Fibroblast of skin of abdomen (primary cell): ENCODE results near the gene TMEM51.
"Not testable (repeated sequence)": the region's sequence is repeated elsewhere in the genome, so short reads cannot be mapped to it uniquely, and the experiment has no call there.

Source experiments
- DNase-seq: peaks from one replicate; pipeline ENCODE4 v3.0.0-alpha.2; 2013

The TMEM51 gene

DNA sequence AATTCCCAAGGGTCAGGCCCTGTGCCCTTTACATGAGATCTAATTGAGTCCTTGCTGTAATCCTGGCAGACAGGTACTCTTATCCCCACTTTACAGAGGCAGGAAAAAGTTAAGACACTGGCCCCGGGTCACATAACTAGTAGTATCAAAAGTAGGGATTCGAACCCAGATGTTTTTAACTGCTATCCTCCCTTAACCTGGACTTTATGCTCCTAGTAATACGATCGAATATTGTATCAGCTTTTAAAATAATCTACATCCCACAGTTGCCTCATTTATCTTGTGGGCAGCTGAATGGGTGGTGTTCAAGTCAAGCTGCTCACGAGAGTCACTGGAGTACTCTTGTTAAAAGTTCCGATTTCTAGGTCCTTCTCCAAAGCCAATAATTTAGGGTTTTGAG lies 25.5 kb upstream of the TMEM51 start:
- DNase-seq, result no peak

DNA sequence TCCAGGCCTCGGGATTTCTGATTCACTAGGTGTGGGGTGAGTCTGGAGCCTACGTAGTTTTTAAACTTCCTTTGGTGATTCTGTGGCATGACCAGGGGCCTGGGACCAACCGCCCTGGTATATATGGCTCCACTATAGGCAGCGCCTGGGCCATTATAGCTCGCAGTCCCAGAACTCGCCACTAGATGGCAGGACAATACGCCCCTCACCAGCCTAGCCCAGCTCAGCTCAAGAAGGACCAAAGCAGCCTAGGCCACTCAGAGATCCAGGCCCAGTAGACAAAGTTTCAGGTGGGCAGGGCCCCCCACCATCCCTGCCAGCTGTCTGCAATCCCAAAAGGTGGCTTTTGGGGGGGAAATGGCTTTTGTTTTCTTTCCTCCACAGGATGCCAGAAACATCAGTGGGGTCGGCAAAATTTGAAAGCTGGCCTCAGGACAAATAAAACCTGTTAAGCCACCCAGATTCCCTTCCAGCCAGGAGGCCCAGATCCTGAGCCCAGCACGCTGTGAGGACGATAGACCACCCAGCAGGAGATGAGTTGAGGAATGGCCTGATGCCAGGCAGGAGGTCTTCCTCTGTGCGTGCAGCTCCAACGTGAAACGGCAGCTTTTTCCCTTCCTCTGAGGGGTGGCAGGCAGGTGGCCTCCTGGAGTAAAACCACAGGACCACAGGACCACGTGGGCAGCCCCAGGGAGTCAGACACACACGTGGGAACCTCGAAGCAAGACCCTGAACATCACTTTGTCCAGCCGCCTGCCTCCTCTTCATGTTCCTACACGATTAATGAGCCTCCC lies 24.8 kb upstream of the TMEM51 start:
- peak; percentile 65 for DNase-seq

- no peak for DNase-seq
Observed at GRCh38 chr1:15129944-15130343, 23.6 kb upstream of the TMEM51 start.

DNA sequence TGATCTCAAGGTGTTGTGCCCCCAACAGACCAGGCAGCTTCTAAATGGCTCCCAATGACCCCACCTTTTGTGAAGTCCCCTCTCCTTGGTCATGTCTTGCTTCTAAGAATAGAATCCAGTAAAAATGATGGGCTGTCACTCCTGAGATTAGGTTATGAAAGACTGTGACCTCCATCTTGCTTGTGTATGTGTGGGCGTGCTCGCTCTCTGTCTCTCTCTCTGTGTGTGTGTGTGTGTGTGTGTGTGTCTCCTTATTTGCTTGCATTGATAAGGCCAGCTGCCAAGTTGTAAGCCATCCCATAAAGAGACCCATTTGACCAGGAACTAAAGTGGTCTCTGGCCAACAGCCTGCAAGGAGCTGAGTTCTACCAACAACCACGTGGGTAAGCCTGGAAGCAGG lies 22.9 kb upstream of the TMEM51 start:
- no peak for DNase-seq

- no peak for DNase-seq
Observed at GRCh38 chr1:15132965-15133364, 20.6 kb upstream of the TMEM51 start.

DNA sequence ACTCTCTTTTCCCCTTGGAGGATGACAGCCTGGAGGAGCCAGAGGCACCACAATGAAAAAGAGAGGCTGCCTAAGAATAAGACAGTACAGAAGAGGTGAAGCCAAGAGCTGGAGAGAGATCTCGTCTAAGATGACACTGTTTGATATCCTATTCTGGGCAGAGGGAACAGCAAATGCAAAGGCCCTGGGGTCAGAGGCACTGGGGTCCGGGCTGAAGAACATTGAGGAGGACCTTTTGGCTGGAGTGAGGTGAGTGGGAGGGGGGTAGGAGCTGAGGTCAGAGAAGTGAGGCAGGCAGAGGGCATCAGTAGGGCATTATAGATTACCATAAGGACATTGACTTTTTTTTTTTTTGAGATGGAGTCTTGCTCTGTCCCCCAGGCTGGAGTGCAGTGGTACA lies 19.3 kb upstream of the TMEM51 start:
- no peak for DNase-seq

GRCh38 chr1:15135604-15136003 lies 17.9 kb upstream of the TMEM51 start:
- not testable (repeated sequence) for DNase-seq

GRCh38 chr1:15137809-15138208 lies 15.7 kb upstream of the TMEM51 start:
- DNase-seq, result no peak

DNA sequence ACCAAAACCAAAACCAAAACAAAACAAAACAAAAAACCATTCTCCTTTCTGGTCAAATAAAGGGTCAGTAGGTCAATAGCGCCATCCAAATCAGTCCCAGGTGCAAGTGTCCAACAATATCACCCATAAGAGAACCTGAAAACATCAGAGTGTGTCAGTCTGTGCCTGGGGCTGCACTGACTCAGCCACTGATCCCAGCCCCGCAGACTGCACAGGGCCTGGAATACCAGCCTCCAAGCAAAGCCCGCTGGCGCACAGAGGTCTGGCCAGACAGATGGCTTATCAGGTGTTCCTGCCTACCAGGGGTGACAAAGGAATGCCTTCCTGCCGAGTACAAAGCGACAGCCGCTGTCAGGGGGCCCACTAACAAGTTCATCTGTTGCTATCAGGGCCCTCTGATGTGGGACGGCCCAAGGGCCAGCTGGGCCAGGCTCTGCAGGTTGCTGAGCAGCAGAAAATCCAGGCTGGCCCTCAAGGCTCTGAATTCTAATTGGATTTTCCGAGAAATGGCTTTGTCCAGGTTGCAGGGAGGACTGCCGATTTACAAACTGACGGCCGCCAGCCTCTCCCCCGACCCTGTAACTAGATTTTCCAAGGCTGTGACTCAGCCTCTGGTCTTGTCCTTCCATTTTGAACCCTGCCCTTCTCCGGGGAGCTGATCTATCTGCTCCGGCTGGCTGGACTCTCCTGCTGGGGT lies 13.7 kb upstream of the TMEM51 start:
- no peak for DNase-seq

- peak; percentile 83 for DNase-seq
Observed at GRCh38 chr1:15141935-15142539, 11.5 kb upstream of the TMEM51 start.

- no peak for DNase-seq
Observed at GRCh38 chr1:15145327-15145726, 8.2 kb upstream of the TMEM51 start.

GRCh38 chr1:15146142-15146680 lies 7.3 kb upstream of the TMEM51 start:
- no peak for DNase-seq

DNA sequence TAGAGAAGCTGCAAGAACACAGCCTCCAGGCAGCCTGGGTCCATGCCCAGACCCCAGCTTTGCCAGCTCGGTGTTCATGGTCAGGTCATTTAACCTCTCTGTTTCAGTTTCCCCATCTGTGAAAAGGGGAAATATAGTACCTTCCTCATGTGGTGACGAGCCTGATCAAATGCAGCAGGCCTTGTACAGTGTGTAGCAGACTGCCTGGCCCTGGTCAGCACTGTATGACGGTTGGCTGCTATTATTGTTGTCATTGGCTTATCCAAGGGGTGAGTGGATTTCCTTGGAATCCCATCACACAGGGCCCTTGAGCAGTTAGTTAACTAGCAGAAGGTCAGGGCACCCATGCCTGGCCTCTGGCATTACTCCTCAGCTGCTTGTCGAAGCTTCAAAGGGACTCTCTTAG lies 6.6 kb upstream of the TMEM51 start:
- no peak for DNase-seq

GRCh38 chr1:15148004-15148403 lies 5.5 kb upstream of the TMEM51 start:
- DNase-seq, result no peak

GRCh38 chr1:15148475-15148874 lies 5.1 kb upstream of the TMEM51 start:
- DNase-seq, result no peak

- no peak for DNase-seq
Observed at GRCh38 chr1:15148941-15149340, 4.6 kb upstream of the TMEM51 start.

- DNase-seq, result no peak
Observed at GRCh38 chr1:15150376-15150775, 3.2 kb upstream of the TMEM51 start.

- DNase-seq, result no peak
Observed at GRCh38 chr1:15151377-15151806, 2.2 kb upstream of the TMEM51 start.

DNA sequence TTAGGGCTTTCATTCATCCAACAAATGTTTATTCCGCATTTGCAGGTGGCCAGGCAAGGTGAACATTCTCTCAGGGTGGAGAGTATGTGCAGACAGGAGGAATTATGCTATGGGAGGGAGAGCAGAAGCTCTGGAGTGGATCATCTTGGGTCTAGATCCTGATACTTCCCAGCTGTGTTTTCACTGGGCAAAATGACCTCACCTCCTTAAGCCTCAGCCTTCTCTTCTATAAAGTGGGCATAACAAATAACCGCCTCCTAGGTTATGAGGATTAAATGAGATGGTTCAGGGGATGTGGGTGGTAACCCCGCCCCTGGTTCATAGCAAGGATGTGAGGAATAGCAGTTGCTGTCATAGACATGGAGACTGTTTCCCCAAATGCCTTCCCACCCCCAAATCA lies 1.7 kb upstream of the TMEM51 start:
- no peak for DNase-seq

DNA sequence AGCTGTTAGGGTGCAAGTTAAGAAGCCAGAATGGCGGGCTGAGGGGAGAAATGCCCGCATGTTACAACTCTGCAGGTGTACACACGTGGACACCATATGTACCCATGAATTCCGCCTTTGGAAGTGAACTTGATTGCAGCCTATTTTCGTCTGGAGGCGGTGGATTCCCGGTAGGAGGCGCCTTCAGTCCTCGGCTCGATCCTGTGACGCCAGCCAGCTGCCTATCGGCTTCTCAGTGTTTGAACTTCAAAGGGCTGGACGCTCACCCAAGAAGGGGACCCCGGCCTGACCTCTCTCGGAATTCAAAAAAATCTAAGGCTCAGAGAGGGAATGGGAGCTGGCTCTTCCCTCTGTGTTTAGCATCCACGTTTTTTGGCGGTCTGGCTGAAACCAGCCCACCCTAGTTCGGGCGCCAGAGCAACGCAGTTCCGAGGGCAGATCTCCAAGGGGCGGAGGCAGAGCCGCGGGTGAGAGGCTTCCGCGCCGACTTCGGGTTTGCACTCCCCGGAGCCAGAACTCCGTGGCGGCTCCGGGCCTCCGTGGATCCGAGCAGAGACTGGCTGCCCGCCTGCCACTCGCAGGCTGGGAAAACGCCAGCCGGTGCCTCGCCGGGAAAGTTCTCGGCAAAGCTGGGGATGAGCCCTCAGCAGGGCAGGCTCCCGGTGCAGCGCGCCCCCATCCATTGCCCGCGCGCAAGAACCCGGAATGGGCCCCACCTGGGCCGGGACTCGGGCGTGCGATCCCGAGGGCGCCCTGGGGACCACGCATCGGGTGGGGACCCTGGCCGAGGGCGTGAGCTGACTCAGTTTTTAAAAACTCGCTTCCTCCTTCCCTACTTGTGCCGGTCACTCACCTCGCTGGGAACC lies 996 bp upstream of the TMEM51 start:
- DNase-seq, result peak; percentile 77

GRCh38 chr1:15153842-15154479 lies 414 bp downstream of the TMEM51 start:
- peak; percentile 42 for DNase-seq

- no peak for DNase-seq
Observed at GRCh38 chr1:15154480-15155036, 1.0 kb downstream of the TMEM51 start.
